Activated naive CD4-positive, alpha-beta T cell (primary cell): Measurements from ENCODE around the gene CCDC60.

Experiments
- DNase-seq, 4 experiments: peaks; one replicate each; lab custom pipeline; 2025; lab: John Stamatoyannopoulos, UW

CCDC60 gene, protein sequence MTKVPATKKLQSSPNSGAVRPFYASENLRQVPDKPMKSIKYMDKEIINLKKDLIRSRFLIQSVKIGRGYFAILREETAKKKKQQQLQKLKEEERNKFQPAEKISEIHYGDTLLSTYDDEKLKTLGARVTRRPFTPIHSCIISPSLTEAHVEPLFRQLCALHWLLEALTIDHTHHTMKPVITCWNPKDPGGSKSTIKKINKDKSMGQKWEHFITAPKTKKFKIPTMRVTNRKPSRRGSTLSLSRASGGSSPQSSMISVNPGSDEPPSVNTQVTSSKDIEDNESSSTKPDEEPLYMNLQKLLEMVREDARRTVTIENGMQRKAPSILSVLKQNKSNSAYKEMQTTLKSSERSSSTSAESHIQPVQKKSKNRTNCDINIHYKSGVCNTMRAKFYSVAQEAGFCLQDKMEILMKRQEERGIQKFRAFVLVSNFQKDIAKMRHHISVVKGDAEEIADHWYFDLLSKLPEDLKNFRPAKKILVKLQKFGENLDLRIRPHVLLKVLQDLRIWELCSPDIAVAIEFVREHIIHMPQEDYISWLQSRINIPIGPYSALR

DNA sequence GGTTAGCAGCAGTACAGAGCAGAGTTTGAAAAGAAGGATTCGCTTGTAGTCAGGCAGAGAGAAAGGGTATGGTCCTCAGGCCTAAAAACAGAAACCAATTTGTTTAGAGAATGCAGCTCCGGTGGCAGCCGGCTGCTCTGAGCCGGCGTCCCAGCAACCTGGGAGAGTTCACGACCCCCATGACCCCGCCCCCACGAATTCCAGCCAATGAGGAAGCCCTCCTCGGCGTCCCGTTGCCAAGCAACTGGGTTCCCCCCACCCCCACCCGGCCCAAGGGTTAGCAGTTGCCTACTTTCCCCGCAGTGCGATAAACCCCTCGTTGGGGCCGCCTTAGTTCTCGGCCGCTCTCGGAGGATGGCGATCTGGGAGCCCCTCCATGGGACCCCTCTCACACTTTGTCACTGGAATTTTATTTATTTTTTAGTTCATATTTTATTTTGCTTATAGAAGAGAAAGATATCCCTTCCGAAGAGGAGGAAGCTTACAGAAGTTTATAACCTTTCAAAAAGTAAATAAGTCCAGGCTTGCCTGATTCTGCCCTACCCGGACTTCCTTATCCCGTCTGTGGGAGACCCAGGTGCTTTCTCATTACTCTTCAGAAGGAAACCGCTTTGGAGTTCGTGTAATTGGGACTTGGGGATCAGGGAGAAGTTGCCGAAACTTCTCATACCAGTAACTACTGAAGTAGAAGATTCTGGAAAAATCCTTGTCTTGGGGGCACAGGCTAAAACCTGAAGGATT lies at the start of gene CCDC60:
CCDC60 (plus strand) TSS at position 300 of the 741 bp plus-strand sequence. CDS start 448 bp downstream, outside the sequence.
- DNase-seq: no peak

DNA sequence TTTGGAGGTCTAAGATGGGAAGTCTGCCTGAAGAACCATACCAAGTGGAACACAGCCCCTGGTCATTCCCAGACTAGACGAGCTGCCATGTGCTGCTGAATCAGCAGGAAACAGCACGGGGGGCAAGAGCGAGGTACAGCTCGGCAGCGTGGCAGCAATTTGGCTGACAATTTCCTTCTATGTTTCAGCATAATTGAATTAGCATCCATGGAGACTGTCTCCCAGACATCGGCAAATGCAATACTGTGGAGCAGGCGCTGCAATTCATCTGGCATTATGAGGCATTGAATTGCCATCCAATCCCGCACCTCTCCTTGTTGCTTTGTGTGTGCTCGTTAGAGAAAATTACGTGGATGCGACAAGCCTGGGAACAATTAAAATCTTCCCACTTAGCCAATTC lies 46.0 kb upstream of the CCDC60 start:
- DNase-seq: no peak

DNA sequence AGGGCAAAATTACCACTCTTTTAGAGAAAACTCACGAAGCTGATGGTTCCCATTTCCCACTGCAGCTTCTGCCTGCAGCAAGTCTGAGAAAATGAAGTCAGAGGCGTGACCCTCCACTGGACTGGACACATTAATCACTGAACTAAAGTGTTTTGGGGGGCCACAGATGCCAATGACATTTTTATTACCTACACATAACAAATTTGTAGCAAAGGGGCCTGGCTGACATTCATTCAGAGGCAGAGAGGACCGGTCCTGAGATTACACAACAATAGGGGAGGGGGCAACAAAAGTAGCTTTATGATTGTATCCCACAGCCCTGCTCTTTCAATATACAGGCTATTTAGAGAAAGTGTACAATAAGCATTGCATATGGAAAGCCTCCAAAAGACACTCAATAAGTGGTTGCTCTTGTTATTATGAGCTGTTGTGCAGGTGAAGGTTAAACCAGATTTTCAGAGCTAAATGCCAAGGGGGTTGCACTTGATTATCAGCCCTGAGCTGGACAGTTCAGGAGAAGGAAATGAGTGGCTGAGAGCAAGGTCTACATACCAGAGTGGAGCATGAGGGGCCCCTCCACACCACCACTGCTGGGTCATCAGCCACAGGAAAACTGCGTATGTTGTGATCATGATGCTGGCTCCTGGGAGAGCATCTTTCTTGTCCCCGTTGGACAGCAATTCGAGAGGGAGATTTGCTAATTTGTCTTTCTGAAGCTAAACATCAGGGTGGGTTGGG lies 41.5 kb upstream of the CCDC60 start:
- no peak for DNase-seq

GRCh38 chr12:119294211-119294610 lies 40.3 kb upstream of the CCDC60 start:
- no peak for DNase-seq

DNA sequence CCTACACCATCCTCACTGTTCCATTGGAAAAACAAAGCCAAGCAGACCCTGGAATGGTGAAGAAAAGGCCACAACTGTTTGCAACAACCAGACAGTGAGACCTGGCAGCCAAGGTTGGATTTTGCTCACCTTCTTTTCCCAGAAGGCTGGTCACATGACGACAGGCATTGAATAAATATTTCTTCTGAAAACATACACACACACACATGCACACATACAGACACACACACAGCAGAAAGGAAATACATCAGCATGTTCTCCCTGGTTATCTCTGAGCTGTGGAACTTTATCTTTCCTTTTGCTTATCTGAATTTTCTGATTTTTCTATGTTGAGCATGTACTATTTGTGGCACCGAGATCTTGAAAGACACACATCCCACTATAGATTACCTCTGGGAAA lies 38.0 kb upstream of the CCDC60 start:
- no peak for DNase-seq

DNA sequence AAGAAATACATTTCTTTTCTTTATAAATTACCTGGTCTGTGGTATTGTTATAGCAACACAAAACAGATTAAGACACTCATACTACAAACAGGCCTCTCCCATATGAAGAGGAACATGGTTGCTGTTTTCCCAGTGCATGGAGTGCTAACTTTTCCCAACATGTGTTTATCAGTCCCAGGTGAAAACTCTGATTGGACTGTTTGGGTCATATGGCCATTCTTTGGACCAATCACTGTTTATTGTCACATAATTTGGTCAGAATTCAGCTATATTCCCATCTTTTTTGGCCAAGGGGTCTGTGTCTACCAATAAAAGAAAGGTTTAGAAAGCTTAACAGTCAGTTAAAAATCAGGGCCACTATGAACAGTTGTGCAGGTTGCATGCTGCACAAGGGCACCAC lies 35.4 kb upstream of the CCDC60 start:
- no peak for DNase-seq

GRCh38 chr12:119301379-119301778 lies 33.1 kb upstream of the CCDC60 start:
- no peak for DNase-seq

GRCh38 chr12:119302451-119303080 lies 32.0 kb upstream of the CCDC60 start:
- DNase-seq: no peak

GRCh38 chr12:119306593-119306992 lies 27.9 kb upstream of the CCDC60 start:
- DNase-seq: no peak

GRCh38 chr12:119307747-119308146 lies 26.8 kb upstream of the CCDC60 start:
- DNase-seq: no peak

- no peak for DNase-seq
Observed at GRCh38 chr12:119308708-119309456, 25.6 kb upstream of the CCDC60 start.

DNA sequence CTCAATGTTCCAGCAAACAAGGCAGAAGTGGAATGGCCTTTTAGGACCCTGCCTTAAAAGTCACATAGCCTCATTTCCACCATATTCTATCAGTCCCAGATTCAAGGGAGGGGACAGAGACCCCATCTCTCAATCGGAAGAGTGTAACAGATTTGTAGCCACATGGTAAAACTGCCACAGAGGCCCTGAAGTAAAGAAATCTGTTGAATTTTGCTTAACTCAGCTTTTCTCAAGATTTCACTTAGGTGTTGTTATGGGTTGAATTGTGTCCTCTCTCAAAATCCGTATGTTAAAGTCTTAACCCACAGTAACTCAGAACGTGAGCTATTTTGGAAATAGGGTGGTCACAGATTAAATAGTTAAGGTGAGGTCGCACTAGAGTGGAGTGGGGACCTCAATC lies 22.7 kb upstream of the CCDC60 start:
- no peak for DNase-seq

- no peak for DNase-seq
Observed at GRCh38 chr12:119312904-119313303, 21.6 kb upstream of the CCDC60 start.

DNA sequence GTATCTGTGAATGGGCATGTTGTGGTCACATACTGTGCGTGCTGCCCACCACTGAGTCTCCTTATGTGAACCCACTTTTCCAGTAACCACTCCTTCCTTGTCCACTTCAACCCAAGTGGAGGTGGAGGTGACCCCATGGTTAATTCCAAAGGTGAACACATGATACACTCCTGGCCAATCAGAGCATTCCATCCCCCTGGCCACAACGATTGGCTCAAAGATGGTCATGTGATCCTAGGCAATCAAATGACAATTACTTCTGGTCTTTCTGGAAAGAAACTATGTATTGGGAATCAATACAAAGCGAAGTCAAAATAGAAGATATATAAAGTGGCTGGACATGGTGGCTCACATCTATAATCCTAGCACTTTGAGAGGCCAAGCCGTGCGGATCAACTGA lies 20.2 kb upstream of the CCDC60 start:
- DNase-seq: no peak

- no peak for DNase-seq
Observed at GRCh38 chr12:119319638-119320037, 14.9 kb upstream of the CCDC60 start.

DNA sequence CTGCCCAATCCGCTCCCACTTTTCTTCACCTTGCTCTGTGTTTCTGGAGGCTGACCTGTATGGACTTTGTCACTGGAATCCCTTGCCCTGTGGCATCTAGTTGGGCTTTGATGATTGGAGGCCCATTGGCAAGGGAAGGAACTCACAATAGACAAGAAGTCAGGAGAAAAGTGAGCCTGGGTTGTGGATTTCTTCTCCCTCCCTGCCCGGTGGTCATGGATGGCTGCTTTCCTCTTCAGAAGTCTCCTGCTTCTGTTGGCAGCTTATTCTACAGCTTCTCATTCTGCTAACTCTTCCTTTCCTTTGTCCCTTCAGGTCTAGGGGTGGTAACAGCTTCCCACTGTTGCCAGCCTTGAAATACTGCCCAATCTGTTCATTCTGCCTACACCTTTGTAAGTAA lies 13.9 kb upstream of the CCDC60 start:
- no peak for DNase-seq

- DNase-seq: no peak
Observed at GRCh38 chr12:119322301-119322723, 12.2 kb upstream of the CCDC60 start.

GRCh38 chr12:119325813-119326212 lies 8.7 kb upstream of the CCDC60 start:
- DNase-seq: no peak

- no peak for DNase-seq
Observed at GRCh38 chr12:119326341-119326740, 8.2 kb upstream of the CCDC60 start.

DNA sequence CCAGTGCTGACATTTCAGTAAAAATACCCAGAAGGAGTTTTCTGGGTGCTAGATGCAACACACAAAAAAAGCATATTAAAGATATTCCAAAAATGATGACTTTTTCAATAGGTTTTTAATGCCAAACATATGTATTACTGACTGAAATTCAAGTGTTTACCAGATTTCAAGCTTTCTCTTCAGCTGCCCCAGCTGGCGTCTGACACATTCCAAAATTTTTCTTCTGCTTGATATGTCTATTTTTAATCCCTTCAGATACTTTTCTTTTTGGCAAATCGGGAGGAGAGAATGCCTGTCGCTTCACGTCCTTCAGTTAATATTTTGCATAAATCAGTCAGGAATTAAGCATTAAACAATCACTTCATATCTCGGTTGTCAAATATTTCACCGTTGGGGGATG lies 7.1 kb upstream of the CCDC60 start:
- no peak for DNase-seq

DNA sequence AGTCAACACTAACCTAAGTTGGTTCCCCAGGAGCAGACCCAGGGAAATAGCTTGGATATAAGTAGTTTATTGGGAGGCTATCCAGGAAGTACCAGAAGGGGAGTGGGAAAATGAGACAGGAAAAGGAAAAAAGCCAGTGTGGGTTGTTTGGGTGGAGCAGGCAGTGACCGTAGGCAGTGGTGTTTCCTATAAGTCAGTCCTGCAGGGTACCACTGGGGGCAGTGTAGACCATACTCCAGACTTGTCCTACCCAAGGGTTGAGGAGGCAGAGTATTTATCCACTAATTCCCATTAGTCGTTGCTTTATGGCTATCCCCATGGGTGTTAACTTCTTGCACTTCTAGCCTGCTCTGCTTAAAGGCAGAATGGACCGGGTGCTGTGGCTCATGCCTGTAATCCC lies 6.4 kb upstream of the CCDC60 start:
- DNase-seq: no peak
